ENCODE results near the gene SPATA13.
A peak's percentile ranks its signal among the peaks of the same experiment; 100 is the strongest.
"Not testable (repeated sequence)": the region's sequence is repeated elsewhere in the genome, so short reads cannot be mapped to it uniquely, and the experiment has no call there.

Gene SPATA13

GRCh38 chr13:24202215-24202614 is 41.7 kb downstream of the SPATA13 start:
- no peak for DNase-seq

GRCh38 chr13:24203273-24203672 is 42.8 kb downstream of the SPATA13 start:
- no peak for DNase-seq

- DNase-seq: no peak
Observed at GRCh38 chr13:24203811-24204210, 43.3 kb downstream of the SPATA13 start.

GRCh38 chr13:24205076-24205475 is 44.6 kb downstream of the SPATA13 start:
- not testable (repeated sequence) for DNase-seq

GRCh38 chr13:24207841-24208667 is 47.5 kb downstream of the SPATA13 start:
- DNase-seq: no peak

GRCh38 chr13:24209138-24209537 is 48.6 kb downstream of the SPATA13 start:
- DNase-seq: no peak

GRCh38 chr13:24212254-24212653 is 51.7 kb downstream of the SPATA13 start:
- DNase-seq: no peak

GRCh38 chr13:24212674-24213073 is 52.2 kb downstream of the SPATA13 start:
- DNase-seq: no peak

GRCh38 chr13:24213932-24214331 is 53.4 kb downstream of the SPATA13 start:
- DNase-seq: no peak

GRCh38 chr13:24214528-24214927 is 54.0 kb downstream of the SPATA13 start:
- no peak for DNase-seq

- no peak for DNase-seq
Observed at GRCh38 chr13:24215126-24215525, 54.6 kb downstream of the SPATA13 start.

- DNase-seq: no peak
Observed at GRCh38 chr13:24215732-24216131, 55.2 kb downstream of the SPATA13 start.

GRCh38 chr13:24216176-24216575 is 55.7 kb downstream of the SPATA13 start:
- DNase-seq: no peak

GRCh38 chr13:24216779-24217178 is 56.3 kb downstream of the SPATA13 start:
- not testable (repeated sequence) for DNase-seq

GRCh38 chr13:24217601-24218281 is 57.2 kb downstream of the SPATA13 start:
- DNase-seq: no peak

GRCh38 chr13:24218338-24218737 is 57.8 kb downstream of the SPATA13 start:
- no peak for DNase-seq

GRCh38 chr13:24218977-24219376 is 58.5 kb downstream of the SPATA13 start:
- DNase-seq: no peak

- DNase-seq: peak; percentile 42
Observed at GRCh38 chr13:24220086-24220703, 59.7 kb downstream of the SPATA13 start.

- no peak for DNase-seq
Observed at GRCh38 chr13:24221007-24221406, 60.5 kb downstream of the SPATA13 start.

GRCh38 chr13:24222756-24223155 is 62.2 kb downstream of the SPATA13 start:
- DNase-seq: no peak

- no peak for DNase-seq
Observed at GRCh38 chr13:24223341-24224231, 63.1 kb downstream of the SPATA13 start.

GRCh38 chr13:24224232-24224680 is 63.7 kb downstream of the SPATA13 start:
- no peak for DNase-seq

GRCh38 chr13:24225062-24225461 is 64.5 kb downstream of the SPATA13 start:
- DNase-seq: no peak

All from activated naive CD4-positive, alpha-beta T cell treated with Interleukin-2 at 50 U/mL for 16 hours (primary cell).